Glutamatergic neuron (in vitro differentiated cells): ENCODE results near the gene KCNQ1. TPM values are rescaled to one million over a fixed set of nuclear protein-coding genes. Genes with fewer than 3 reads are reported as not detected.

Experiments
- DNase-seq: peaks from one replicate; pipeline ENCODE4 v3.0.0; 2022
- H3K27ac Mint-ChIP-seq: one replicate; pipeline ENCODE4 v1.8.0; 2020; ENCODE audit warnings: mild to moderate bottlenecking, mixed read lengths, inconsistent platforms; ENCODE audit not compliant: unreplicated experiment
- H3K27me3 Mint-ChIP-seq: one replicate; pipeline ENCODE4 v1.8.0; 2020; ENCODE audit warnings: mild to moderate bottlenecking, moderate library complexity, mixed read lengths, inconsistent platforms; ENCODE audit not compliant: unreplicated experiment
- H3K36me3 Mint-ChIP-seq: one replicate; pipeline ENCODE4 v1.8.0; 2020; ENCODE audit warnings: mild to moderate bottlenecking, mixed read lengths, inconsistent platforms; ENCODE audit not compliant: unreplicated experiment
- H3K4me1 Mint-ChIP-seq: one replicate; pipeline ENCODE4 v1.8.0; 2020; ENCODE audit warnings: mild to moderate bottlenecking, low read depth, mixed read lengths, inconsistent platforms; ENCODE audit not compliant: unreplicated experiment
- H3K4me3 Mint-ChIP-seq: one replicate; pipeline ENCODE4 v1.8.0; 2020; ENCODE audit warnings: mild to moderate bottlenecking, mixed read lengths, inconsistent platforms; ENCODE audit not compliant: unreplicated experiment
- H3K9me3 Mint-ChIP-seq: one replicate; pipeline ENCODE4 v1.8.0; 2020; ENCODE audit warnings: mild to moderate bottlenecking, moderate library complexity, mixed read lengths, inconsistent platforms; ENCODE audit not compliant: unreplicated experiment
- total RNA-seq: library from RNA; stranded (reverse); fragmentation: NEBNext Ultra II Directional; extraction: Animal tissue kit (Norgen Biotek cat#: 25700); gene quantifications from one replicate; pipeline ENCODE4 v1.2.1, GENCODE V29; 2021; ENCODE audit not compliant: unreplicated experiment
- TF ChIP-seq, protein P1 (sequence below): fragments of 200-600 bp; sonication (generic); IDR thresholded peaks from one replicate; pipeline ENCODE4 v1.5.0; 2021; ENCODE audit not compliant: partially characterized antibody, unreplicated experiment

KCNQ1 gene
- total RNA-seq, 1 donor from 2014 or later: 0.44 TPM

DNA sequence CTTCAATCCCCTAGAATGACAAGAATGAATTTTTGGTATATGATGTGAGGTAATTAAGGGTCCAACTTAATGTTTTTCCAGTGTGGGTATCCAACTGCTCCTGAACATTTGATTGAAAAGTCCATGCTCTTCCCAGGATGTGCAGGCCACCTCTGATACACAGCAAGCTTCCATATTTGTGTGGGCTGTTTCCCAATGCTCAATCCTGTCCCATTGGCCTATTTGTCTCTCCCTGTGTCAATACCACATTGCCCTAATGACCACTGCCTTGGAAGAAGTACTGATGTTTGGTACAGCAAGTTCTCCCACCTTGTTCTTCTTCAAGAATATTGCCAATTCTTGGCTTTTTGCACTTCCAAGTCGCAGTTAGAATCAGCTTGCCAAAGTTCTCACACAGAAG is 212.1 kb downstream of the KCNQ1 start:
- Mint-ChIP-seq H3K27me3 (peaks cover 19% of the 10 kb centered on the region), H3K4me3 (no peak overlapping the region), H3K9me3 (peaks cover 31% of the 10 kb centered on the region), H3K27ac (no peak overlapping the region), H3K4me1 (peaks cover 2% of the 10 kb centered on the region), H3K36me3 (peaks cover 59% of the 10 kb centered on the region)
- TF ChIP-seq, protein P1, sequence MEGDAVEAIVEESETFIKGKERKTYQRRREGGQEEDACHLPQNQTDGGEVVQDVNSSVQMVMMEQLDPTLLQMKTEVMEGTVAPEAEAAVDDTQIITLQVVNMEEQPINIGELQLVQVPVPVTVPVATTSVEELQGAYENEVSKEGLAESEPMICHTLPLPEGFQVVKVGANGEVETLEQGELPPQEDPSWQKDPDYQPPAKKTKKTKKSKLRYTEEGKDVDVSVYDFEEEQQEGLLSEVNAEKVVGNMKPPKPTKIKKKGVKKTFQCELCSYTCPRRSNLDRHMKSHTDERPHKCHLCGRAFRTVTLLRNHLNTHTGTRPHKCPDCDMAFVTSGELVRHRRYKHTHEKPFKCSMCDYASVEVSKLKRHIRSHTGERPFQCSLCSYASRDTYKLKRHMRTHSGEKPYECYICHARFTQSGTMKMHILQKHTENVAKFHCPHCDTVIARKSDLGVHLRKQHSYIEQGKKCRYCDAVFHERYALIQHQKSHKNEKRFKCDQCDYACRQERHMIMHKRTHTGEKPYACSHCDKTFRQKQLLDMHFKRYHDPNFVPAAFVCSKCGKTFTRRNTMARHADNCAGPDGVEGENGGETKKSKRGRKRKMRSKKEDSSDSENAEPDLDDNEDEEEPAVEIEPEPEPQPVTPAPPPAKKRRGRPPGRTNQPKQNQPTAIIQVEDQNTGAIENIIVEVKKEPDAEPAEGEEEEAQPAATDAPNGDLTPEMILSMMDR: no peak
- no peak for DNase-seq

DNA sequence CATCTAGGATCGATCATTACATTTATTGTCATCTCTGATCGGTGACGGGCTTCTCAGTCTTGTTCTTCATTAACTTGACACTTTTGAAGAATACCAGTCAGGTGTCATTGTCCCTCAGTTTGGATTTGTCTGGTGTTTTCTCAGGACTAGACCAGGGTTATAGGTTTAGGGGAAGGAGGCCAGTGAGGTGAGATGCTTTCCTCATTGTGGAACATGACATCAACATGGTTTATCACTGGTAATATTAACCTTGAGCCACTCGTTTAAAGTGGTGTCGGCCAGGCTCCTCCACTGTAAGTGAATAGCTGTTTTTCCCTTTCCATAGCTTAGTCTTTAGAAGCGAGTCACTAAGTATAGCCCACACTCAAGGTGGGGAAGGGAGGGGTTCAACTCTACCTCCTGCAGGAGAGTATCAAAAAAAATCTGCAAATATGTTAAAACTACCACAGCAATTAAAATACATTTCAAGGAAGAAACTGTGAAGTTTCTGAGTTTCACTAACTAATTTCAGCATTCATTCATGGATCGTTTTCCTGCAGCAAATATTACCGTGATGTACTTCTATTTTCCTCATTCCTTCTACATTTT is 213.0 kb downstream of the KCNQ1 start:
- H3K4me3 Mint-ChIP-seq: no peak overlapping the region
- H3K4me1 Mint-ChIP-seq: peaks cover 2% of the 10 kb centered on the region
- TF ChIP-seq, protein P1: no peak
- peaks cover 54% of the 10 kb centered on the region for H3K36me3 Mint-ChIP-seq
- H3K27ac Mint-ChIP-seq: no peak overlapping the region
- no peak for DNase-seq
- H3K27me3 Mint-ChIP-seq: peaks cover 20% of the 10 kb centered on the region
- H3K9me3 Mint-ChIP-seq: peaks cover 28% of the 10 kb centered on the region

DNA sequence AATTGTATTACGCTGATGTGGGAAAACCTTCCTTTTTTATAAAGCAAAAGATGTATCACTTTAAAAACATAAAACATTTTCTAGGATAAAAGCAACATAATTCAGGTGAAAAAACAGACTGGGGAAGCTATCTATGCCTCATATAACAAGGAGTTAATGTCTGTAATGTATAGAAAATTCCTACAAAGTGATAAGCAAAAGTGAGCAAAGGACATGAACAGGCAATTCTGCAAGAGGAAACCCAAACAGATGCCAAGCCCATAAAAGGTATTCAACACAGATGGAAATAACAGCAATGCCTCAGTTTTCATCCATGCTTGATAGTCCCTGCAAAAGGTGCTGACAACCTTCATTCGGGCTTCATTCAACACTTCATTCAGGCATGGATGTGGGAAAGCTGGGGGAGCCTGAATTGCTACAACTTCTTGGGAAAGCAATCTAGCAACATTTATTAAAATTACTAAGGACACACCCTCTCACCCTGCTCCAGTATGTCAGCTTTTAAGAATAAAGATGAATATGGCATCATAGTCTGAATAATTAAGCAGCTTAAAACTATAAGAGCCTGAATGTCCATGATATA is 215.6 kb downstream of the KCNQ1 start:
- Mint-ChIP-seq H3K36me3 (peaks cover 44% of the 10 kb centered on the region), H3K27me3 (peaks cover 25% of the 10 kb centered on the region), H3K9me3 (peaks cover 27% of the 10 kb centered on the region), H3K27ac (no peak overlapping the region), H3K4me3 (no peak overlapping the region), H3K4me1 (peaks cover 2% of the 10 kb centered on the region)
- DNase-seq: no peak
- TF ChIP-seq, protein P1: no peak

DNA sequence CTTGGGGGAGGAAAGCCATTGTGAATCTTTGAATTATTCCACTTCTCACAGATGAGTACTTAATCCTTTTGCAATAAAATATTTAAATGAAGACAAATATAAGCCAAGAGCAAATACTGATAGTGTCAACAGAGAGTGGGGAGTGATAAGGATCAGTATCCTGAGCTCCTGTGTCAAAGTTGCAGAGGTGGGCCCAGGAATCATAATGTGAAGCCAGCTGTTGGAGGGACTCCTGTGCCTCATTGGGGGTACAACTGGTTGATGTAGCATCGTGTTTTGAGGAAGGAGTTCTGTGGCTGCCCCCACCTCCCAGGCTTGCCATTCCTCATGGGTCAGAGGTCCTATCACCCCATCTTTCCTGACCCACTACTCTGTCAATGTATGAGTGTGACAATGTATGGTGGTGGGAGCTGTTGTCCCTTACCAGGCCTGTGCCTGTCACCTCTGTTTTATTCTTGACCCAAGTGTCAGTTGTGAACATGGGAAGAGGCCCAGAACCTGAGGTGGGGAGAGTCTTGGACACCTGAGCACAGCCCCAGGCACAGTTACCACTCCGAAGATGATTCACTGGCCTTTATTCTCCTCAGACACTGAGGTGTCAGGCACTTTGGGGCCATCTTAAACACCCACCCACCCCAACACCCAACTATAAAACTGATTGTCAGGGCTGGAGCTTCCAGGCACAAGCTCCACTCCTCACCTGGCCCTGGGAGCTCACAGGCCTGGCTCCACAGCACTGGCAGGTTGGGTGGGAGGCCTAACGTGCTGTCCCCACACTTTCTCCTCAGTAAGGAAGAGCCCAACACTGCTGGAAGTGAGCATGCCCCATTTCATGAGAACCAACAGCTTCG is 216.6 kb downstream of the KCNQ1 start:
- Mint-ChIP-seq H3K36me3 (peaks cover 36% of the 10 kb centered on the region), H3K9me3 (peaks cover 27% of the 10 kb centered on the region), H3K27me3 (peaks cover 23% of the 10 kb centered on the region), H3K27ac (no peak overlapping the region), H3K4me1 (peaks cover 2% of the 10 kb centered on the region), H3K4me3 (no peak overlapping the region)
- no peak for DNase-seq
- TF ChIP-seq, protein P1: no peak

DNA sequence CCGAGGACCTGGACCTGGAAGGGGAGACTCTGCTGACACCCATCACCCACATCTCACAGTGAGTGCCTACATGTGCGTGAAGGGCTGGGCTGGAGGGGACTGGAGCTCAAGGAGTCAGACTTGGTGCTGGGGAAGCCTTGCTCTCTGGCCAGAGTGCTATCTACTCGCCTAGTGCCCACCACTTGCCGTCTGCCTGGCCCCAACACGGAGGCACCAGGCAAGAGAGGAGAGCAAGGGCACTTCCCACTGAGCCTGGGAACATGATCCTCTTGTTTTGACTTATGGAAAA is 217.2 kb downstream of the KCNQ1 start:
- TF ChIP-seq, protein P1: no peak
- Mint-ChIP-seq H3K4me1 (peaks cover 2% of the 10 kb centered on the region), H3K4me3 (no peak overlapping the region), H3K27me3 (peaks cover 23% of the 10 kb centered on the region), H3K27ac (no peak overlapping the region), H3K9me3 (peaks cover 21% of the 10 kb centered on the region), H3K36me3 (peaks cover 31% of the 10 kb centered on the region)
- DNase-seq: no peak
